Left renal pelvis (tissue), 4 donors: ENCODE results near the gene CTNNBL1. TPM values are rescaled to one million over a fixed set of nuclear protein-coding genes. Genes with fewer than 3 reads are reported as not detected.
"Not testable (repeated sequence)": the region's sequence is repeated elsewhere in the genome, so short reads cannot be mapped to it uniquely, and the experiment has no call there.

Experiments used
- DNase-seq, 4 donors: peaks; one replicate each; pipeline ENCODE4 v3.0.0-alpha.2; 2013; ENCODE audit warnings: low read depth in 4 of 4, low spot score in 3 of 4
- polyA plus RNA-seq, 4 donors: library from polyadenylated mRNA; unstranded; fragments of 120-200 nt; gene quantifications; one replicate each; pipeline ENCODE4 v1.2.1, GENCODE V29; 2013; ENCODE audit not compliant: insufficient read length in 4 of 4

CTNNBL1 gene
- polyA plus RNA-seq, 4 donors = 44.3 to 50.2 (median 48.0) TPM

DNA sequence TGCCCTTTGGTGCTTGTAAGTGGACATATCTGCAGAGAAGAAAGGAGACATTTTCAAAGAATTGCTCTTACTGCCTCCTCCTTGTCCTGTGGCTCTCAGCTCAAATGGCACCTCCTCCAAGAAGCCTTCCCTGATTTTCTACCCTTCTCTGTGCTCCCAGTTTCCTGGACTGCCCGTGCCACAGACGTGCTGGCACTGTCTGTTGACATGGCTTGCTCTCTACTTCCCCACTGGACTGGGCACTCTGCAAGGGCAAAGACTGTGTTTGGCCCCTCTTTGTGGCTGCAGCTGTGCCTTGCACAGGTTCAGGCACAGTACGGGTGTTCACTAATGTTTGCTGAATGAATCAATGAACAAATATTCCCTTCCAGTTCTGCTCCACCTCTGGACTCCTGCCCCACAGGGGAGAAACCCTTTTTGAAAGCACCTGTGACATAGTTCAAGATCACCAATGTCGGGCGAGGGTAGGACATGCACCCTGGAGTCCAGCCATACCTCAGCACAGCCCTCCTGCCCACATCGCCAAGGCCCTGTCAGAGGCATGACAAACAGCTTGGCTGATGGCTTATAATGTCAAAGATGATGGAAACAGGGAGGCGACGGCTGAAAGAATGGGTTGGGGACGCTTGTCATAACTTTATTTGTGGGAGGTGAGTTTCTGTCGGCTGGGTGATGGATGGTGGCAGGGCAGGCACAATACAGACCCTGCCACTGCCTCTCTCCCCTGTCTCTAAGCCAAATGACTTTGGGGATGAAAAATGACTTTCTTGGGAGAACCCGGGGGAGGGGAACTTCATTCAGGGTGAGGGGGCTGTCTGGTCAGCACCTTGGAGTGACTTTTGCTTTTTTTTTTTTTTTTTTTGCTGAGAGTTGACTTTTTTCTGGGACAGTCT lies 15.6 kb upstream of the CTNNBL1 start:
- no peak for DNase-seq

GRCh38 chr20:37679751-37680150 lies 14.1 kb upstream of the CTNNBL1 start:
- not testable (repeated sequence) for DNase-seq

- DNase-seq = no peak
These were observed 13.4 kb upstream of the CTNNBL1 start for GRCh38 chr20:37680420-37680819.

- no peak for DNase-seq
These were observed 12.3 kb upstream of the CTNNBL1 start for GRCh38 chr20:37681384-37682112.

GRCh38 chr20:37683146-37683545 lies 10.7 kb upstream of the CTNNBL1 start:
- DNase-seq = not testable (repeated sequence)

DNA sequence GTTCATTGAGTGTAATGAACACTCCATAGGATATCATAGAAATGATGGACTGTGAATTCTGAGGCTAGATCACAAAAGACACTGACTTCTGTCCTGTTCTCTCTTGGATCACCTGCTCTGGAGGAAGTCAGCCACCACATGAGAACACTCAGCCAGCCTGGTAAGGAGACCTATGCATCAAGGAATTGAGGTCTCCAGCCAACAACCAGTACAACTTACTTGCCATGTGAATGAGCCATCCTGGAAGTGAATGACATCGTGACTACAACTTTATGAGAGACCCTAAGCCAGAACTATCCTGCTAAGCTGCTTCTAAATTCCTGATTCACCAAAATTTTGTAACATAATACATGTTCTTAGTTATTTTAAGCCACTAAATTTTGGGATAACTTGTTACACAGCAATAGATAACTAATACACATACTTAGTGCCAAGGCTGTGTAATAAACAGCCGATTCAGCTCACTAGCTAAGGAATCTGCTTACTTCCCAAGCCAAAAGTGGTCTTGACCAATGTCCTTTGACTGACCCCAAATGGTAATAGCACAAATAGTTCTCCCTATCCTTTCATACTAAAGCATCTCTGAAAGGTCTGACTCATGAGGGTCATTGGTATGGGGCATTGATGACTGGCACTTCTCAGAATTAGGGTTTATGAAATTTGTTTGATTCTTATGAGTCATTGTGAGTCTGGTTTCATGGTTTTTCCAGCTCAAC lies 6.9 kb upstream of the CTNNBL1 start:
- no peak for DNase-seq

DNA sequence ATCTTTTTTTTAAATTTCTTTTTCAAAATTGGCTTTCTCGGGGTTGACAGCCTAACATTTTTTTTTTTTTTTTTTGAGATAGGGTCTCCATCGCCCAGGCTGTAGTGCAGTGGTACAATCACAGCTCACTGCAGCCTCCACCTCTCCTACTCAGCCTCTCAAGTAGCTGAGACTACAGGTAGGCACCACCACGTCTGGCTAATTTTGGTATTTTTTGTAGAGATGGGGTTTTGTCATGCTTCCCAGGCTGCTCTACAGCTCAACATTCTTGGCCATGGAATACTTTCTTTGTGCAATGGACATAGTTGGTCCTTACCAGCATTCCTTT lies 6.4 kb upstream of the CTNNBL1 start:
- DNase-seq = no peak

GRCh38 chr20:37688093-37688492 lies 5.7 kb upstream of the CTNNBL1 start:
- DNase-seq = no peak

GRCh38 chr20:37690626-37691369 lies 3.0 kb upstream of the CTNNBL1 start:
- no peak for DNase-seq

GRCh38 chr20:37692459-37693166 lies 1.2 kb upstream of the CTNNBL1 start:
- no peak for DNase-seq

DNA sequence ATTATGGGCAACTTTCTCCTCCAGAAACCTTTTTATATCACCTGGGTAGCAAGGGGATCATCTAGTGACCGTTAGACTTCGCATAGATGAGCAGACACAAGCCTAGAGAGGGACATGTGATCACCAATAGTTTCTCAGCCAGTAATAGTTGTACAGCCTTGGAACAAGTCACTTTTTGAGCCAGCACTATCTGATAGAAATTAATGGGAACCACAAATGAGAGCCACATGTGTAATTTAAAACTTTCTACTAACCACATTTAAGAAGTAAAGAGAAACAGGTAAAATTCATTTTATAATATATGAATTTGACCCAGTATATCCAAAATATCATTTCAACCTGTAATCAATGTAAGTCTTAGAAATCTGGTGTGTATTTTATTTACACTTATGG lies 592 bp upstream of the CTNNBL1 start:
- DNase-seq = no peak

- DNase-seq = no peak
These were observed 2.0 kb downstream of the CTNNBL1 start for GRCh38 chr20:37695684-37696342.

DNA sequence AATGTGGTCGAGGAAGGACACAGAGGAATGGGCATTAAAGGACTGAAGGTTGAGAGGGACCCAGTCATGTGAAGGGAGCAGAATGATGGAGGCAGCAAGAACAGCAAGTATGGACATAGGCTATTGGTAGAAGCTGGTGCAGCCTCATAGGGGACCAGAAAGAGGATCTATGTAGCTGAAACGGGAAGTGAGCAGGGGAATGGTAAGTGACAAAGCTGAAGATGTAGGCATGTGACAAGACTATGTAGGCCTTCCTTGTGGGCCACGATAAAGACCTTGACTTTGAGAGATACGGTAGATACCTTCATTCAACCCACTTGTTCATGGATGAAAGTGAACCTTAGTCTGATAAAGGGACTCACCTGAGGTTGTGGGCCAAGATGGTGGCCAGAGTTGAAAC lies 3.5 kb downstream of the CTNNBL1 start:
- DNase-seq = no peak

- DNase-seq = no peak
These were observed 5.4 kb downstream of the CTNNBL1 start for GRCh38 chr20:37699202-37699601.

- no peak for DNase-seq
These were observed 6.5 kb downstream of the CTNNBL1 start for GRCh38 chr20:37700301-37700700.

DNA sequence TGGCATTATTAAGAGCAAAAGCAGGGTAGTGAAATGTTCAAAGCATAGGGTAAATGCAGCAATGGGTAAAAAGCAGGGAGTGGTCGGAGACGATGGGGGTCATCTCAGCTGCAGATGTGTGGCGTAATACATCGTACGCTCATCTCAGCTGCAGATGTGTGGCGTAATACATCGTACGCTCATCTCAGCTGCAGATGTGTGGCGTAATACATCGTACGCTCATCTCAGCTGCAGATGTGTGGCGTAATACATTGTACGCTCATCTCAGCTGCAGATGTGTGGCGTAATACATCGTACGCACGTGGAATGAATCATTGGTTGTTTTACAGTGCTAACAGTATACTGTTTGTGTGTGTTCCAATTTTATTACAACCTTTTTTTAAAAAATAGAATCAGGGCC lies 7.8 kb downstream of the CTNNBL1 start:
- DNase-seq = not testable (repeated sequence)

- DNase-seq = no peak
These were observed 8.7 kb downstream of the CTNNBL1 start for GRCh38 chr20:37702403-37703034.

DNA sequence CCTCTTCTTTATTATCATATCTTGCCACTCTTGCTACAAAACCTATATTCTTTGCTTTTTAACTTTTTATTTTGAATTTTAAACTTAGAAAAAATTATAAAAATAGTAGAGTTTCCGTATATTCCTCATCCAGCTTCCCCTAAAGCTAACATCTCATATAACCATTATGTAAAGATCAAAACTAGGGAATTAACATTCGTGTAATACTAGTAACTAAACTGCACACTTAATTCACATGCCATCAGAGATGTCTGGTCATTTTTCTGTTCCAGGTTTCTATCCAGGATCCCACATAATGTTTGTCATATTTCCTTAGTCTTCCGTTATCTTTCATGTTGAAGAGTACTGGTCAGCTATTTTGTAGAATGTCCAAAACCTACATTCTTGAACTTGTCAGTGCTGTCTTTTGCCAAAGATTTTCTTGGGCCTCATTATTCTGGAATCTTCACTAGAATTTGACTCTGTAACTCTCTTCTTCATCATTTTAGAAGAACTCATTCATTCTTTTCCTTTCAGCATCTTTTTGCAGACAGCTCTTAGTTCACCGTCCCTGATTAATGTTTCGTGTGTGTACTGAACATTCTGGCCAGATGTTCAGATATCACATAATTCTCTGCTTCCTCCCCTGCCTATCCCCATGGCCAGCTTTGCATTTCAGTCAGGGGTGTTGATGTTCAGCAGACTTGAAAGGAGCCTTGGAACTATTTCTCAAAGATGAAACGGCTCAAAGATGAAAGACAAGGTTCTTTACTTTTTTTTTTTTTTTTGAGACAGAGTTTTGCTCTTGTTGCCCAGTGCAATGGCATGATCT lies 9.4 kb downstream of the CTNNBL1 start:
- DNase-seq = no peak
